Fibroblast of upper back skin (primary cell): ENCODE data around the gene TSPAN9.

Experiments
- DNase-seq: peaks from one replicate; pipeline ENCODE4 v3.0.0-alpha.2; 2013

Gene TSPAN9

GRCh38 chr12:3326156-3326849 is 249.1 kb downstream of the TSPAN9 start:
- no peak for DNase-seq

GRCh38 chr12:3326850-3327780 is 249.9 kb downstream of the TSPAN9 start:
- DNase-seq: no peak

- DNase-seq: no peak
Measured at GRCh38 chr12:3328081-3328480, 250.9 kb downstream of the TSPAN9 start.

- DNase-seq: no peak
Measured at GRCh38 chr12:3328571-3328970, 251.4 kb downstream of the TSPAN9 start.

GRCh38 chr12:3329361-3329760 is 252.2 kb downstream of the TSPAN9 start:
- DNase-seq: no peak

GRCh38 chr12:3330976-3331510 is 253.9 kb downstream of the TSPAN9 start:
- no peak for DNase-seq

- DNase-seq: peak; percentile 28
Measured at GRCh38 chr12:3332188-3332587, 255.0 kb downstream of the TSPAN9 start.

GRCh38 chr12:3333583-3333982 is 256.4 kb downstream of the TSPAN9 start:
- DNase-seq: no peak

- no peak for DNase-seq
Measured at GRCh38 chr12:3333991-3334391, 256.8 kb downstream of the TSPAN9 start.

- no peak for DNase-seq
Measured at GRCh38 chr12:3335078-3335487, 257.9 kb downstream of the TSPAN9 start.
